Hematopoietic multipotent progenitor cell treated with erythropoietin and hydrocortisone succinate and interleukin-3 and kit ligand, for 4 days (in vitro differentiated cells): ENCODE measurements around the gene EP400.

ENCODE experiments used
- DNase-seq: peaks from one replicate; pipeline ENCODE4 v3.0.0-alpha.2; 2015

EP400 gene

GRCh38 chr12:131911851-131912477, 37.8 kb upstream of the EP400 start:
- no peak for DNase-seq

- peak; percentile 83 for DNase-seq
Measured at GRCh38 chr12:131912518-131913274, 37.0 kb upstream of the EP400 start.

GRCh38 chr12:131913666-131914065, 36.1 kb upstream of the EP400 start:
- DNase-seq = no peak

GRCh38 chr12:131914179-131914702, 35.5 kb upstream of the EP400 start:
- no peak for DNase-seq

GRCh38 chr12:131915000-131915689, 34.6 kb upstream of the EP400 start:
- DNase-seq = no peak

GRCh38 chr12:131915823-131916222, 33.9 kb upstream of the EP400 start:
- no peak for DNase-seq

GRCh38 chr12:131916306-131917138, 33.2 kb upstream of the EP400 start:
- DNase-seq = no peak

GRCh38 chr12:131917139-131917710, 32.5 kb upstream of the EP400 start:
- DNase-seq = no peak

- no peak for DNase-seq
Measured at GRCh38 chr12:131917711-131918306, 31.9 kb upstream of the EP400 start.

GRCh38 chr12:131918311-131919050, 31.3 kb upstream of the EP400 start:
- DNase-seq = no peak

GRCh38 chr12:131919051-131919347, 30.7 kb upstream of the EP400 start:
- no peak for DNase-seq

- DNase-seq = no peak
Measured at GRCh38 chr12:131919366-131920156, 30.2 kb upstream of the EP400 start.

- DNase-seq = no peak
Measured at GRCh38 chr12:131920157-131920508, 29.6 kb upstream of the EP400 start.

- no peak for DNase-seq
Measured at GRCh38 chr12:131920902-131921840, 28.6 kb upstream of the EP400 start.

GRCh38 chr12:131921866-131922769, 27.6 kb upstream of the EP400 start:
- DNase-seq = no peak

GRCh38 chr12:131922772-131923171, 27.0 kb upstream of the EP400 start:
- no peak for DNase-seq

- no peak for DNase-seq
Measured at GRCh38 chr12:131923260-131923659, 26.5 kb upstream of the EP400 start.
